Measurements from ENCODE around the gene SRR. TPM values are rescaled to one million over a fixed set of nuclear protein-coding genes. Genes with fewer than 3 reads are reported as not detected.

Gene SRR
- total RNA-seq, 3 donors from 2014 or later (not counting 1 experiment from before 2014, with no cell fraction given) = 6.4 to 11.1 (median 7.9) TPM

GRCh38 chr17:2283302-2283701 lies 20.4 kb upstream of the SRR start:
- H3K9me3 ChIP-seq (ENCODE audit: control insufficient read depth, insufficient read depth, low read length) = no peaks in the 10 kb centered on the region
- H3K36me3 ChIP-seq (ENCODE audit: control insufficient read depth, insufficient read depth, low read length) = peaks cover 52% of the 10 kb centered on the region
- Mint-ChIP-seq H3K27ac (no peak overlapping the region), H3K27me3 (ENCODE audit: low read depth in 2 of 2) (no peaks in the 10 kb centered on the region), H3K36me3 (peaks cover 27% of the 10 kb centered on the region), H3K4me3 (no peak overlapping the region), H3K4me1 (peaks cover 9 to 14% of the 10 kb centered on the region in 2 donors), H3K9me3 (no peaks in the 10 kb centered on the region)
- H3K27ac ChIP-seq (ENCODE audit: low read length) = no peak overlapping the region
- DNase-seq = no peak
- intact Hi-C loops (cut with micrococcal nuclease) = loop anchor here (2.0 kb wide), 1 partner anchor 17 kb away; no protein-coding TSS in a partner anchor
- H3K4me1 ChIP-seq (ENCODE audit: control insufficient read depth, insufficient read depth, low read length) = no peaks in the 10 kb centered on the region
- no peaks in the 10 kb centered on the region for H3K27me3 ChIP-seq (ENCODE audit: control insufficient read depth, insufficient read depth, low read length)
- H3K4me3 ChIP-seq (ENCODE audit: low read length) = no peak overlapping the region
- ATAC-seq = no peak
- WGBS (ENCODE audit: insufficient coverage) = 94% methylated on average over 7 of the region's 7 CpGs
- TF ChIP-seq, protein P1, sequence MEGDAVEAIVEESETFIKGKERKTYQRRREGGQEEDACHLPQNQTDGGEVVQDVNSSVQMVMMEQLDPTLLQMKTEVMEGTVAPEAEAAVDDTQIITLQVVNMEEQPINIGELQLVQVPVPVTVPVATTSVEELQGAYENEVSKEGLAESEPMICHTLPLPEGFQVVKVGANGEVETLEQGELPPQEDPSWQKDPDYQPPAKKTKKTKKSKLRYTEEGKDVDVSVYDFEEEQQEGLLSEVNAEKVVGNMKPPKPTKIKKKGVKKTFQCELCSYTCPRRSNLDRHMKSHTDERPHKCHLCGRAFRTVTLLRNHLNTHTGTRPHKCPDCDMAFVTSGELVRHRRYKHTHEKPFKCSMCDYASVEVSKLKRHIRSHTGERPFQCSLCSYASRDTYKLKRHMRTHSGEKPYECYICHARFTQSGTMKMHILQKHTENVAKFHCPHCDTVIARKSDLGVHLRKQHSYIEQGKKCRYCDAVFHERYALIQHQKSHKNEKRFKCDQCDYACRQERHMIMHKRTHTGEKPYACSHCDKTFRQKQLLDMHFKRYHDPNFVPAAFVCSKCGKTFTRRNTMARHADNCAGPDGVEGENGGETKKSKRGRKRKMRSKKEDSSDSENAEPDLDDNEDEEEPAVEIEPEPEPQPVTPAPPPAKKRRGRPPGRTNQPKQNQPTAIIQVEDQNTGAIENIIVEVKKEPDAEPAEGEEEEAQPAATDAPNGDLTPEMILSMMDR (IDR thresholded peaks at IDR 0.05) = no peak

DNA sequence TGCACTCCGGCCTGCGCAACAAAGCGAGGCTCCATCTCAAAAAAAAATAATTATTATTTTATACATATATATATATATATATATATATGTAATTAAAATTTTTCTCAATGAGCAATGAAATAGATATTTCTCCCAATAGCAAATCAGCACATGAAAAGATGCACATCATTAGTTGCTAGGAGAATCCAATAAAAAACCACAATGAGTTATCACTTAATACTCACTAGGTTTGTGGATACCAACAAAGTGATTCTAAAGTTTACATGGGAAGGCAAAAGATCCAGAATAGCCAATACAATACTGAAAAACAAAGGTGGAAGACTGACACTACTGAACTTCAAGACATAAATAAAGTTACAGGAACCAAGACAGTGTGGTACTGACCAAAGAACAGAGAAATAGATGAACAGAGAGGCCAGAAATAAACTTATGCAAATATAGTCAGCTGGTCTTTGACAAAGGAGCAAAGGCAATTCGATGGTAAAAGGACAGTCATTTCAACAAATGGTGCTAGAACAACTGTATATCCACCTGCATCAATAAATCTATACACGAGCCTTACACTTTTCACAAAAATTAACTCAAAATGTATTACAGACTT lies 13.8 kb upstream of the SRR start:
- WGBS (ENCODE audit: insufficient coverage) = 81% methylated on average over 2 of the region's 5 CpGs
- H3K4me1 ChIP-seq (ENCODE audit: control insufficient read depth, insufficient read depth, low read length) = no peaks in the 10 kb centered on the region
- DNase-seq = no peak
- H3K4me3 Mint-ChIP-seq = no peak overlapping the region
- H3K27ac ChIP-seq (ENCODE audit: low read length) = no peak overlapping the region
- H3K27me3 ChIP-seq (ENCODE audit: control insufficient read depth, insufficient read depth, low read length) = no peaks in the 10 kb centered on the region
- peaks cover 20% of the 10 kb centered on the region for H3K36me3 Mint-ChIP-seq
- TF ChIP-seq, protein P1 (IDR thresholded peaks at IDR 0.05) = no peak
- peaks cover 4 to 11% of the 10 kb centered on the region in 2 donors for H3K4me1 Mint-ChIP-seq
- H3K27me3 Mint-ChIP-seq (ENCODE audit: low read depth in 2 of 2) = no peaks in the 10 kb centered on the region
- no peak overlapping the region for H3K27ac Mint-ChIP-seq
- no peaks in the 10 kb centered on the region for H3K9me3 ChIP-seq (ENCODE audit: control insufficient read depth, insufficient read depth, low read length)
- ATAC-seq = no peak
- H3K4me3 ChIP-seq (ENCODE audit: low read length) = no peak overlapping the region
- no peaks in the 10 kb centered on the region for H3K9me3 Mint-ChIP-seq
- intact Hi-C loops (cut with micrococcal nuclease) = no loop called here
- peaks cover 54% of the 10 kb centered on the region for H3K36me3 ChIP-seq (ENCODE audit: control insufficient read depth, insufficient read depth, low read length)

DNA sequence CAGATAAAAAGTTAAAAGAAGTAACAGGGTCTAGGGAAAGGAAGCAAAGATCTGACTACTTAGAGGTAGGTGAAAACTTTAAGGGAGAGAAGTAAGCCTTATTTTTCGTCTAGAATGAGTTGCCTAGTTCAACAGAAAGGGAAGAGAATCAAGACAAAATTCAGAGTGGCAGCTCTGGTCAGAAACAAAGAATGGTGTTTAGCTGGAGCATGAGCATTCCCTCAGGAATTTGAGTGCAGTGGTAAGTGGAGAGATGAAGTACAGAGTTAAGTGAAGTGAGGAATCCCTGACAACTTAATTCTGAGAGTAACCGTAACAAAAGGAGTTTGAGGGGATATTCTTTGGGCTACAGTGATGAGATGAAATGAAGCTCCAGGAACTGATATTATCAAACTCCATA lies 11.7 kb upstream of the SRR start:
- H3K4me1 ChIP-seq (ENCODE audit: control insufficient read depth, insufficient read depth, low read length) = no peaks in the 10 kb centered on the region
- H3K27ac ChIP-seq (ENCODE audit: low read length) = no peak overlapping the region
- 86% methylated on average over 2 of the region's 2 CpGs for WGBS (ENCODE audit: insufficient coverage)
- DNase-seq = no peak
- H3K9me3 ChIP-seq (ENCODE audit: control insufficient read depth, insufficient read depth, low read length) = no peaks in the 10 kb centered on the region
- no peak for ATAC-seq
- no peaks in the 10 kb centered on the region for H3K27me3 Mint-ChIP-seq (ENCODE audit: low read depth in 2 of 2)
- intact Hi-C loops (cut with micrococcal nuclease) = no loop called here
- H3K4me3 Mint-ChIP-seq = no peak overlapping the region
- peaks cover 14 to 24% of the 10 kb centered on the region in 2 donors for H3K4me1 Mint-ChIP-seq
- H3K4me3 ChIP-seq (ENCODE audit: low read length) = no peak overlapping the region
- H3K27me3 ChIP-seq (ENCODE audit: control insufficient read depth, insufficient read depth, low read length) = no peaks in the 10 kb centered on the region
- peaks cover 20% of the 10 kb centered on the region for H3K36me3 Mint-ChIP-seq
- H3K27ac Mint-ChIP-seq = no peak overlapping the region
- TF ChIP-seq, protein P1 (IDR thresholded peaks at IDR 0.05) = no peak
- peaks cover 65% of the 10 kb centered on the region for H3K36me3 ChIP-seq (ENCODE audit: control insufficient read depth, insufficient read depth, low read length)
- no peaks in the 10 kb centered on the region for H3K9me3 Mint-ChIP-seq

- Histone ChIP-seq H3K9me3 (ENCODE audit: control insufficient read depth, insufficient read depth, low read length) (no peaks in the 10 kb centered on the region), H3K36me3 (ENCODE audit: control insufficient read depth, insufficient read depth, low read length) (peaks cover 59% of the 10 kb centered on the region), H3K4me1 (ENCODE audit: control insufficient read depth, insufficient read depth, low read length) (no peaks in the 10 kb centered on the region), H3K4me3 (ENCODE audit: low read length) (no peak overlapping the region), H3K27ac (ENCODE audit: low read length) (no peak overlapping the region), H3K27me3 (ENCODE audit: control insufficient read depth, insufficient read depth, low read length) (no peaks in the 10 kb centered on the region)
- ATAC-seq (no peak), DNase-seq (no peak)
- Mint-ChIP-seq H3K4me1 (peaks cover 21 to 39% of the 10 kb centered on the region in 2 donors), H3K27ac (peak overlapping the region in 1 of 2 donors; percentile 9), H3K4me3 (no peak overlapping the region), H3K9me3 (no peaks in the 10 kb centered on the region), H3K36me3 (peaks cover 25% of the 10 kb centered on the region), H3K27me3 (ENCODE audit: low read depth in 2 of 2) (no peaks in the 10 kb centered on the region)
- WGBS (ENCODE audit: insufficient coverage) = 59% methylated on average over 1 of the region's 1 CpG
- intact Hi-C loops (cut with micrococcal nuclease) = no loop called here
- TF ChIP-seq, protein P1 (IDR thresholded peaks at IDR 0.05) = no peak
Observed at GRCh38 chr17:2295575-2295974, 8.2 kb upstream of the SRR start.
